HEK293T (cell line): ENCODE results near the gene CHCHD5.

Experiments used
- BHLHE40 ChIP-seq: fragments of 450-650 bp; IDR thresholded peaks from 2 replicates; pipeline ENCODE4 v1.6.1; 2016; ENCODE audit warnings: mild to moderate bottlenecking, moderate library complexity, borderline replicate concordance
- SUZ12 ChIP-seq: fragments of 450-650 bp; IDR thresholded peaks from 2 replicates; pipeline ENCODE4 v1.6.1; 2016; ENCODE audit warnings: mild to moderate bottlenecking

- TF ChIP-seq BHLHE40 (no peak), SUZ12 (no peak)
Observed at GRCh38 chr2:112605926-112606325, 21.5 kb downstream of the CHCHD5 start.
